Adrenal gland (tissue), 12 donors: Measurements from ENCODE around the gene FILIP1. TPM values are rescaled to one million over a fixed set of nuclear protein-coding genes. Genes with fewer than 3 reads are reported as not detected.

Source experiments
- DNase-seq, 7 donors: peaks; one replicate each; pipeline ENCODE4 v3.0.0-alpha.2; 2019 to 2020
- H3K27ac ChIP-seq, 5 donors: fragments of 200-600 bp; sonication (generic) in 4 of 5; 1 replicate in 3 of 5; 2 replicates in 2 of 5; pipeline versions ENCODE4 v1.5.1 to v1.8.0; 2016 to 2020; ENCODE audit warnings: mild to moderate bottlenecking in 1 of 5
- H3K27me3 ChIP-seq: fragments of 200-600 bp; 2 replicates; pipeline ENCODE4 v1.8.0; 2021
- H3K36me3 ChIP-seq, 2 donors: fragments of 200-600 bp; replicated peaks in 1 of 2; 1 replicate in 1 of 2; 2 replicates in 1 of 2; pipeline versions ENCODE4 v1.5.1 to v1.8.0; 2018 to 2022
- H3K4me1 ChIP-seq, 2 donors: fragments of 200-600 bp; replicated peaks in 1 of 2; 1 replicate in 1 of 2; 2 replicates in 1 of 2; pipeline versions ENCODE4 v1.5.1 to v1.8.0; 2018 to 2021
- H3K4me3 ChIP-seq, 4 donors: fragments of 200-600 bp; sonication (generic) in 3 of 4; one replicate each; pipeline ENCODE4 v1.5.1; 2016 to 2018
- H3K9me3 ChIP-seq, 3 donors: fragments of 200-600 bp; sonication (generic) in 1 of 3; replicated peaks in 1 of 3; 1 replicate in 2 of 3; 2 replicates in 1 of 3; pipeline versions ENCODE4 v1.5.1 to v1.8.0; 2016 to 2021
- POLR2A ChIP-seq, 2 donors: fragments of 450-650 bp; IDR thresholded peaks; one replicate each; pipeline ENCODE4 v1.6.1; 2017; ENCODE audit warnings: antibody characterized with exemption in 2 of 2, mild to moderate bottlenecking in 2 of 2, moderate library complexity in 1 of 2
- WGBS, 4 donors: extraction: QIAGEN DNeasy Blood & Tissue Kit in 2 of 4; methylation state at CpG; one replicate each; pipeline versions ENCODE4 v1.1.5 to v1.1.7; 2013 to 2017; 5-methylcytosine and 5-hydroxymethylcytosine counted together
- intact Hi-C, 2 donors: fragments of 100-400 bp; cut with DNase I; formaldehyde crosslinking; loops; one replicate each; pipeline versions ENCODE4 v1.14.1 to v1.15.0; 2022 to 2023
- polyA plus RNA-seq, 3 donors: library from polyadenylated mRNA; stranded (reverse); fragments of 200-250 nt in 2 of 3; fragments of 350-450 nt in 1 of 3; fragmentation: Illumina TruSeq in 1 of 3; extraction: RNeasy Lipid Tissue Mini Kit (QIAGEN cat#74804) in 1 of 3; gene quantifications; one replicate each; pipeline ENCODE4 v1.2.3, GENCODE V29; 2013 to 2014
- total RNA-seq, 9 donors: library from RNA; depleted of rRNA in 4 of 9; stranded (reverse); fragments of >200 nt in 4 of 9; fragments of 120-200 nt in 1 of 9; fragmentation: NEBNext Ultra II Directional in 1 of 9; extraction: Animal tissue kit (Norgen Biotek cat#: 25700) in 1 of 9; gene quantifications; one replicate each; pipeline versions ENCODE4 v1.1.0 to v1.2.4, GENCODE V29; 2013 to 2023
- TF ChIP-seq, protein P1 (sequence below), 6 experiments: fragments of 450-650 bp in 4 of 6; fragments of 200-600 bp in 2 of 6; sonication (generic) in 1 of 6; IDR thresholded peaks; 1 replicate in 5 of 6; 2 replicates in 1 of 6; pipeline versions ENCODE4 v1.5.1 to v1.8.0; 2016 to 2021; ENCODE audit warnings: antibody characterized with exemption in 6 of 6, mild to moderate bottlenecking in 2 of 6, moderate library complexity in 1 of 6
- donor health status: healthy with polysubstance abuse.
- donor health status: Bipolar disorder and iron deficiency.
- donor health status: DM: yes; HTN: yes; CAD: no.
- donor health status: DM: no; HTN: no; CAD: no.
- donor health status: DM: no; HTN: no; CAD: no.
- donor health status: DM: yes; HTN: yes; CAD: no.

The FILIP1 gene
- total and polyA plus RNA-seq, 12 donors: 0.94 to 8.0 (median 2.3) TPM

- Histone ChIP-seq H3K4me1 (peaks cover 13 to 39% of the 10 kb centered on the region in 2 donors), H3K36me3 (no peaks in the 10 kb centered on the region), H3K9me3 (no peaks in the 10 kb centered on the region), H3K27me3 (no peaks in the 10 kb centered on the region), H3K27ac (peak overlapping the region in 1 of 5 donors; percentile 3), H3K4me3 (no peak overlapping the region)
- DNase-seq: no peak
- intact Hi-C loops: no loop called here
- TF ChIP-seq POLR2A (IDR thresholded peaks at IDR 0.05): no peak
- TF ChIP-seq, protein P1, sequence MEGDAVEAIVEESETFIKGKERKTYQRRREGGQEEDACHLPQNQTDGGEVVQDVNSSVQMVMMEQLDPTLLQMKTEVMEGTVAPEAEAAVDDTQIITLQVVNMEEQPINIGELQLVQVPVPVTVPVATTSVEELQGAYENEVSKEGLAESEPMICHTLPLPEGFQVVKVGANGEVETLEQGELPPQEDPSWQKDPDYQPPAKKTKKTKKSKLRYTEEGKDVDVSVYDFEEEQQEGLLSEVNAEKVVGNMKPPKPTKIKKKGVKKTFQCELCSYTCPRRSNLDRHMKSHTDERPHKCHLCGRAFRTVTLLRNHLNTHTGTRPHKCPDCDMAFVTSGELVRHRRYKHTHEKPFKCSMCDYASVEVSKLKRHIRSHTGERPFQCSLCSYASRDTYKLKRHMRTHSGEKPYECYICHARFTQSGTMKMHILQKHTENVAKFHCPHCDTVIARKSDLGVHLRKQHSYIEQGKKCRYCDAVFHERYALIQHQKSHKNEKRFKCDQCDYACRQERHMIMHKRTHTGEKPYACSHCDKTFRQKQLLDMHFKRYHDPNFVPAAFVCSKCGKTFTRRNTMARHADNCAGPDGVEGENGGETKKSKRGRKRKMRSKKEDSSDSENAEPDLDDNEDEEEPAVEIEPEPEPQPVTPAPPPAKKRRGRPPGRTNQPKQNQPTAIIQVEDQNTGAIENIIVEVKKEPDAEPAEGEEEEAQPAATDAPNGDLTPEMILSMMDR (IDR thresholded peaks at IDR 0.05): no peak
Measured at GRCh38 chr6:75275067-75275466, 218.5 kb downstream of the FILIP1 start.

GRCh38 chr6:75273009-75273408 lies 220.6 kb downstream of the FILIP1 start:
- peaks cover 0 to 21% of the 10 kb centered on the region in 2 donors for H3K4me1 ChIP-seq
- TF ChIP-seq, protein P1 (IDR thresholded peaks at IDR 0.05): no peak
- TF ChIP-seq POLR2A (IDR thresholded peaks at IDR 0.05): no peak
- intact Hi-C loops: no loop called here
- WGBS, 4 donors: 79 to 91% (median 83%) methylated on average over 4 of the region's 4 CpGs
- no peak overlapping the region for H3K4me3 ChIP-seq
- H3K27ac ChIP-seq: peak overlapping the region in 1 of 5 donors; percentile 43
- H3K9me3 ChIP-seq: no peaks in the 10 kb centered on the region
- H3K27me3 ChIP-seq: no peaks in the 10 kb centered on the region
- H3K36me3 ChIP-seq: no peaks in the 10 kb centered on the region
- DNase-seq: no peak

GRCh38 chr6:75272145-75272840 lies 221.3 kb downstream of the FILIP1 start:
- no peaks in the 10 kb centered on the region for H3K9me3 ChIP-seq

DNA sequence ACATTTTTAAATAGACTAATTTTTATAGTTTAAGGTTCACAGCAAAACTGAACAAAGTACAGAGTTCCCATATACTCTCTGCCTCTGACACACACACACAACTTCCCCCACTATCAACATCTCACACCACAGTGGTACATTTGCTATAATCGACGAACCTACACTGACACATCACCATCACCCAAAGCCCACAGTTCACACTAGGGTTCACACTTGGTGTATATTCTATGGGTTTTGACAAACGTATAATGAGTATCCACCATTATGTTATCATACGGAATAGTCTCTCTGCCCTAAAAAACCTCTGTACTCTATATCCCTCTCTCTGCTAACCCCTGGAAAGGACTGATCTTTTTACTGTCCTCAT lies 224.6 kb downstream of the FILIP1 start:
- 88 to 96% (median 92%) methylated on average over 4 of the region's 4 CpGs for WGBS, 4 donors
- intact Hi-C loops: no loop called here
- peaks cover 0 to 18% of the 10 kb centered on the region in 2 donors for H3K4me1 ChIP-seq

More at GRCh38 chr6:75272145-75272840, 221.3 kb downstream of the FILIP1 start:
- intact Hi-C loops: no loop called here
- TF ChIP-seq, protein P1 (IDR thresholded peaks at IDR 0.05): no peak
- TF ChIP-seq POLR2A (IDR thresholded peaks at IDR 0.05): no peak
- DNase-seq: no peak
- H3K4me3 ChIP-seq: no peak overlapping the region
- peak overlapping the region in 1 of 5 donors; percentile 43 for H3K27ac ChIP-seq
- peaks cover 0 to 22% of the 10 kb centered on the region in 2 donors for H3K4me1 ChIP-seq
- no peaks in the 10 kb centered on the region for H3K27me3 ChIP-seq
- 90 to 97% (median 93%) methylated on average over 5 of the region's 5 CpGs for WGBS, 4 donors
- no peaks in the 10 kb centered on the region for H3K36me3 ChIP-seq

More for the DNA sequence above, 224.6 kb downstream of the FILIP1 start:
- TF ChIP-seq POLR2A (IDR thresholded peaks at IDR 0.05): no peak
- TF ChIP-seq, protein P1 (IDR thresholded peaks at IDR 0.05): no peak
- Histone ChIP-seq H3K27ac (no peak overlapping the region), H3K27me3 (no peaks in the 10 kb centered on the region), H3K9me3 (no peaks in the 10 kb centered on the region), H3K36me3 (no peaks in the 10 kb centered on the region), H3K4me3 (no peak overlapping the region)
- no peak for DNase-seq
